Transverse colon (tissue), 4 donors: Measurements from ENCODE around the gene CRP. TPM values are rescaled to one million over a fixed set of nuclear protein-coding genes. Genes with fewer than 3 reads are reported as not detected.
"Not testable (repeated sequence)": the region's sequence is repeated elsewhere in the genome, so short reads cannot be mapped to it uniquely, and the experiment has no call there.

Source experiments
- DNase-seq: peaks from one replicate; pipeline ENCODE4 v3.0.0-alpha.2; 2019
- H3K27ac ChIP-seq, 4 donors: fragments of 200-600 bp; sonication (generic); 2 replicates each; pipeline ENCODE4 v1.5.1; 2016 to 2018; ENCODE audit warnings: inconsistent platforms in 4 of 4
- H3K27me3 ChIP-seq: fragments of 200-600 bp; sonication (generic); 2 replicates; pipeline ENCODE4 v1.5.1; 2017; ENCODE audit warnings: inconsistent platforms
- H3K36me3 ChIP-seq, 4 donors: fragments of 200-600 bp; sonication (generic); 2 replicates each; pipeline ENCODE4 v1.5.1; 2017 to 2019; ENCODE audit warnings: inconsistent platforms in 4 of 4
- H3K4me1 ChIP-seq, 4 donors: fragments of 200-600 bp; sonication (generic); 2 replicates each; pipeline ENCODE4 v1.5.1; 2017 to 2020; ENCODE audit warnings: inconsistent platforms in 4 of 4
- H3K4me3 ChIP-seq, 4 donors: fragments of 200-600 bp; sonication (generic); 1 replicate in 1 of 4; 2 replicates in 3 of 4; pipeline versions ENCODE4 v1.5.1 to v1.6.1; 2017 to 2019; ENCODE audit warnings: inconsistent platforms in 4 of 4
- H3K9me3 ChIP-seq, 2 donors: fragments of 200-600 bp; sonication (generic); 2 replicates each; pipeline ENCODE4 v1.5.1; 2017 to 2019; ENCODE audit warnings: inconsistent platforms in 2 of 2
- EP300 ChIP-seq: sonication (generic); formaldehyde crosslinking; IDR thresholded peaks from one replicate; pipeline ENCODE4 v1.6.1; 2017; ENCODE audit warnings: antibody characterized with exemption, low read depth
- POLR2A ChIP-seq: fragments of 450-650 bp; IDR thresholded peaks from one replicate; pipeline ENCODE4 v1.6.1; 2016; ENCODE audit warnings: antibody characterized with exemption, mild to moderate bottlenecking, moderate library complexity
- POLR2AphosphoS5 ChIP-seq, 3 donors: sonication (generic); formaldehyde crosslinking; IDR thresholded peaks; one replicate each; pipeline ENCODE4 v1.6.1; 2016; ENCODE audit warnings: antibody characterized with exemption in 3 of 3
- WGBS, 2 donors: methylation state at CpG; one replicate each; pipeline ENCODE4 v1.1.5; 2018; ENCODE audit warnings: low coverage in 1 of 2; 5-methylcytosine and 5-hydroxymethylcytosine counted together
- in situ Hi-C, 4 donors: fragments of 200-750 bp; cut with MboI; loops; one replicate each; pipeline versions ENCODE4 v1.15.0 to v1.15.1; 2017; ENCODE audit warnings: low sequenced_read_pairs in 3 of 4, low pct_ligation_motif_present in 1 of 4, low pct_unique_long_range_greater_than_20kb in 1 of 4
- intact Hi-C: fragments of 100-400 bp; cut with DNase I; formaldehyde crosslinking; loops from one replicate; pipeline ENCODE4 v1.15.1; 2023; ENCODE audit warnings: low total_unique reads
- total RNA-seq, 4 donors: library from RNA; depleted of rRNA; stranded (reverse); fragments of >200 nt; gene quantifications; one replicate each; pipeline ENCODE4 v1.1.0, GENCODE V29; 2016
- TF ChIP-seq, protein P1 (sequence below), 5 experiments: fragments of 200-600 bp in 3 of 5; fragments of 450-650 bp in 2 of 5; sonication (generic) in 3 of 5; IDR thresholded peaks; 1 replicate in 2 of 5; 2 replicates in 3 of 5; pipeline ENCODE4 v1.5.1; 2016 to 2017; ENCODE audit warnings: antibody characterized with exemption in 5 of 5, inconsistent platforms in 3 of 5, mild to moderate bottlenecking in 2 of 5, moderate library complexity in 1 of 5

CRP gene
- total RNA-seq, 4 donors from 2014 or later, result not detected

- H3K36me3 ChIP-seq, result no peaks in the 10 kb centered on the region
- H3K4me1 ChIP-seq, result no peaks in the 10 kb centered on the region
- in situ Hi-C loops, result no loop called here
- H3K9me3 ChIP-seq, result no peaks in the 10 kb centered on the region
- H3K4me3 ChIP-seq, result no peak overlapping the region
- no peak for TF ChIP-seq POLR2A
- no peak for TF ChIP-seq EP300
- no peak for TF ChIP-seq POLR2AphosphoS5 (IDR thresholded peaks at IDR 0.05)
- TF ChIP-seq, protein P1, sequence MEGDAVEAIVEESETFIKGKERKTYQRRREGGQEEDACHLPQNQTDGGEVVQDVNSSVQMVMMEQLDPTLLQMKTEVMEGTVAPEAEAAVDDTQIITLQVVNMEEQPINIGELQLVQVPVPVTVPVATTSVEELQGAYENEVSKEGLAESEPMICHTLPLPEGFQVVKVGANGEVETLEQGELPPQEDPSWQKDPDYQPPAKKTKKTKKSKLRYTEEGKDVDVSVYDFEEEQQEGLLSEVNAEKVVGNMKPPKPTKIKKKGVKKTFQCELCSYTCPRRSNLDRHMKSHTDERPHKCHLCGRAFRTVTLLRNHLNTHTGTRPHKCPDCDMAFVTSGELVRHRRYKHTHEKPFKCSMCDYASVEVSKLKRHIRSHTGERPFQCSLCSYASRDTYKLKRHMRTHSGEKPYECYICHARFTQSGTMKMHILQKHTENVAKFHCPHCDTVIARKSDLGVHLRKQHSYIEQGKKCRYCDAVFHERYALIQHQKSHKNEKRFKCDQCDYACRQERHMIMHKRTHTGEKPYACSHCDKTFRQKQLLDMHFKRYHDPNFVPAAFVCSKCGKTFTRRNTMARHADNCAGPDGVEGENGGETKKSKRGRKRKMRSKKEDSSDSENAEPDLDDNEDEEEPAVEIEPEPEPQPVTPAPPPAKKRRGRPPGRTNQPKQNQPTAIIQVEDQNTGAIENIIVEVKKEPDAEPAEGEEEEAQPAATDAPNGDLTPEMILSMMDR (IDR thresholded peaks at IDR 0.05), result no peak
- H3K27me3 ChIP-seq, result no peaks in the 10 kb centered on the region
- no peak overlapping the region for H3K27ac ChIP-seq
- DNase-seq, result no peak
- intact Hi-C loops, result no loop called here
- WGBS, 2 donors, result 83 to 86% methylated on average over 2 to 5 of the region's 5 CpGs
Observed at GRCh38 chr1:159678939-159679338, 35.5 kb downstream of the CRP start.

- DNase-seq, result no peak
- 11 to 19% methylated on average over 1 of the region's 1 CpG for WGBS, 2 donors
- TF ChIP-seq EP300, result no peak
- no peak for TF ChIP-seq POLR2AphosphoS5 (IDR thresholded peaks at IDR 0.05)
- TF ChIP-seq, protein P1 (IDR thresholded peaks at IDR 0.05), result no peak
- no peak for TF ChIP-seq POLR2A
Observed at GRCh38 chr1:159675046-159675445, 39.3 kb downstream of the CRP start.

GRCh38 chr1:159672390-159672789 lies 42.0 kb downstream of the CRP start:
- 83 to 88% methylated on average over 1 of the region's 1 CpG for WGBS, 2 donors
- in situ Hi-C loops, H3K27ac ChIP-seq, H3K4me3 ChIP-seq, H3K36me3 ChIP-seq, H3K4me1 ChIP-seq, H3K9me3 ChIP-seq, DNase-seq, H3K27me3 ChIP-seq: not testable (repeated sequence)
- intact Hi-C loops, result loop anchor here (2.0 kb wide), 1 partner anchor 50 kb away; no protein-coding TSS in a partner anchor

More at GRCh38 chr1:159675046-159675445, 39.3 kb downstream of the CRP start:
- Histone ChIP-seq H3K4me3 (no peak overlapping the region), H3K27ac (no peak overlapping the region), H3K9me3 (no peaks in the 10 kb centered on the region), H3K4me1 (no peaks in the 10 kb centered on the region), H3K27me3 (no peaks in the 10 kb centered on the region), H3K36me3 (no peaks in the 10 kb centered on the region)
- in situ Hi-C loops (no loop called here), intact Hi-C loops (no loop called here)

DNA sequence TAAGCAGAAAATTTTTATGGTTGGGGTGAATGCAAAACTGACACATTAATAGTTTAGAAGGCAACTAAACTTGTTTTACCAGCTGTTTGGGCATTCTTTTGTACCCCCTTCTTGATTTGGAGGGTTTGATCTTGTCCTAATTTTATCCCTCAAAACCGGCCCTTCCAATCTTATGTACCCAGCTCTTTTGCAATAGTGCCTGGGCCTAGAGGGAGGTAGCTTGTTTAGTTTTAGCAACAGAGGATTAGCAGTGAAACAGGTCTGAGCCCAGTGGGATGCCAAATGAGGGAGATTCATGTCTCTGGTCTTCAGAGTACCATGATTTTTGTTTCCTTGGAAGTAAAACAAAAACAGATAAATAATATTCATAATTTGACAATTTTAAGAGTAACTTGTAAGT lies 45.1 kb downstream of the CRP start:
- Histone ChIP-seq H3K27me3 (no peaks in the 10 kb centered on the region), H3K4me1 (no peaks in the 10 kb centered on the region), H3K36me3 (no peaks in the 10 kb centered on the region), H3K27ac (no peak overlapping the region), H3K9me3 (peaks cover 0 to 4% of the 10 kb centered on the region in 2 donors), H3K4me3 (no peak overlapping the region)
- in situ Hi-C loops, result no loop called here
- intact Hi-C loops, result no loop called here
- DNase-seq, result no peak
- TF ChIP-seq EP300, result no peak
- no peak for TF ChIP-seq POLR2A
- TF ChIP-seq, protein P1 (IDR thresholded peaks at IDR 0.05), result no peak
- no peak for TF ChIP-seq POLR2AphosphoS5 (IDR thresholded peaks at IDR 0.05)
- WGBS, 2 donors, result 29 to 48% methylated on average over 1 of the region's 1 CpG

- Histone ChIP-seq H3K4me3 (no peak overlapping the region), H3K27me3 (no peaks in the 10 kb centered on the region), H3K36me3 (no peaks in the 10 kb centered on the region), H3K27ac (no peak overlapping the region), H3K4me1 (no peaks in the 10 kb centered on the region), H3K9me3 (peaks cover 0 to 7% of the 10 kb centered on the region in 2 donors)
- TF ChIP-seq, protein P1 (IDR thresholded peaks at IDR 0.05), result no peak
- TF ChIP-seq POLR2AphosphoS5 (IDR thresholded peaks at IDR 0.05) (no peak), EP300 (no peak), POLR2A (no peak)
- WGBS, 2 donors, result 61 to 70% methylated on average over 3 of the region's 3 CpGs
- intact Hi-C loops, result no loop called here
- DNase-seq, result no peak
- in situ Hi-C loops, result no loop called here
Observed at GRCh38 chr1:159668739-159669138, 45.6 kb downstream of the CRP start.
